Stimulated activated CD4-positive, alpha-beta T cell treated with anti-CD3 and anti-CD28 coated beads, TNF-alpha, amount 100 ng/mL, for 48 hours (primary cell): ENCODE results near the gene DUSP7.

Experiments
- DNase-seq, 3 donors: peaks; one replicate each; pipeline ENCODE4 v3.0.0-alpha.2; 2020; ENCODE audit warnings: low read depth in 3 of 3

DUSP7 gene

DNA sequence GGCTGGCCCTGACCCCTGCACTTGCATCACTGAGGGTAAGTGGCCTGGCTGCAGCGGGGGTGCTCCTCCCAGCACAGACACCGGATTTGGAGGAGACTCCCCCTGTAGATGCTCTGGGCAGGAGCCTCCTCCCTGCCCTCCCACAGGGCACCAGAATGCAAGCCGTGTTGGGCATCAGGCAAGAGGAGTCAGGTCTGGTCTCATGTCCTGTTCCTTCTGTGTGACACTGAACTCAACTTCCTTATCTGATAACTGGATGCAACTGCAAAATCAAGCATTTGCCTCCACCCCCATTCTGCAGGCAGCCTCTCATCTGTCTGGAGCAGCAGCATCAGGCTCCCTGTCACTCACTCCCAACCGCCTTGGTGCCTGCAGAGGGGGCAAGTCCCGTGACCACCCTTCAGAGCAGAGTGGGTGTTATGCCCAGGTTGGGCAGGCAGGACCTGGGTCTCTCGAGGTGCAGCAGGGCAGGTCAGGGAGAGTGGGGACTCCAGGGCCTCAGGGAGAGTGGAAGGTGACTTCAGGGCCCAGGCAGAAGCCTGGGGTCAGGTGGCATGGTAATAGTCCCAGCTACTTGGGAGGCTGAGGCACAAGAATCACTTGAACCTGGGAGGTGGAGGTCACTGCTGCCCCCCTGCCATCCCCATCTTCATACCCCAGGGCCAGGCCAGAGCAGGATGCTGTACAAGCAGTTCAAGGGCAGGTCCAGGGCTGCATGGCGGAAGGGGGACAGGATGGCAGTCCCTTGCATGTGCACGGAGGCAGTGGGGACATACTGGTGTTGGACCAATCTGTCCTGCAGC lies 50.2 kb downstream of the DUSP7 start:
- no peak for DNase-seq

DNA sequence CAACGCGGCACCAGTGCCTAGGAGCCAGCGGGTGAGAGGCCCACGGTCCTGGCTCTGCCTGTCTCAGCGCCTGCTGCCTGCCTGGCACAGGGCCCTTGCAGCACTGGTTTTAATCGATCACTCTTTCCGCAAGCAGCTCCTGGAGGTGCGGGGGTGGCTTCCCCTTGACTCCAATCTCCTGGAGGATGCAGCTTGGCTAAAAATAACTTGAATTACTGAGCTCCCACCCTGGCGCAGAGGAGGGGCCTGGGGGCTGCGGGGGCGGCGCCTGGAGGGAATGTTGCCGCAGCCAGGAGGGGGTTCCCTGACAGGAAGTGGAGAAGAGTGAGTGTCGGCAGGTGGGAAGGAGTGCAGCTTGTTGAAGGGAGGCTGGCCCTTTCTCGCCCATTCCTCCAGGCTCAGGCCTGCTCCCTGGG lies 50.8 kb downstream of the DUSP7 start:
- DNase-seq, result no peak

DNA sequence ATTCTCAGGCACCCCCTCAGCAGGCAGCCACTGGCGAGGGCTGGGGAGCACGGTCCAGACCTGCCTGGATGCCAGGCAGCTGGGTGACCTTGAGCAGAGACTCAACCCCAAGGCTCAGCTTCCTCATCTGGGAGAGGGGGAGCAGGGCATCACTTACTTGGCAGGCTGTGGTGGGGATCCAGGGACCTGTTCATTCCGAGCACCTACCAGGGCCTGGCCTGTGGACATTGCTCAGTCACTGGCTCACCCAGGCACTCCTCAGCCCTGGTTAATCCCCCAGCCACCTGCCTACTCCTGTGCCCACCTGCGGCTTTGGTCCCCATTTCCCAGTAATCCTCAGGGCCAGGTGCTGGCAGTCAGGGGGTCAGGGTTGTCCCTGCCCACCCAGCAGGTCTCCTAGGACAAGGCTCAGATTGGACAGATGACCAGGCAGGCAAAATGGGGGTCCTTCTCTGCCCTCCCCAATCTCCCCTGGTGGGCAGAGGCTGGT lies 51.4 kb downstream of the DUSP7 start:
- DNase-seq, result no peak

DNA sequence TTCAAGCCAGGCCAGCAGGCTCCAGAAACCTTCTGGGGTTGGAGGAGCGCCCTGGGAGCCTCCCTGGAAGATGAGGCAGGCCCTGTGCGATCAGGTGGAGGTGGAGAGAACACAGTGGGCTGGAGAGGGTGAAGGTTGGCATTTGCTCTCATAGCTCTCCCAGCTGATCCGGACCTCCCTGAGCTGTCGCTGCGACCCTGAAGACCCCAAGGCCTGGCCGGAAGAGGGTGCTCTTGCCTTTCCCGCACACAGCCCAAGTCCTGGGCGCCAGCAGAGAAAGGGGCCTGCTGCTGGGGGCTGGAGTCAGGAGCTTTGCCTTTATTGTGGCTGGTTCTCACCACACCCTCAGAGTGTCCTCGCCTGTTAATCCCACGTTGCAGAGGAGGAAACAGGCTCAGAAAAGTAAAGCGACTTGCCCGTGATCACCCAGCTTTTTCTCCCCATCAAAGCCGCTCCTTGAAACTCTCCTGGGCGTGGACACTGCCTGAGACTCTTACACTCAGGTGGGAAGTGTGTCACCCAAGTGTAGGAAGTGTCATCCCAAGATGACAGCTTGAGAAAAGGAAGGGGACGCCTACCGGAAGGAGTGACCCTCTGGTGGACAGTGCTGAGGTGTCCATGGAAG lies 52.1 kb downstream of the DUSP7 start:
- DNase-seq, result no peak

DNA sequence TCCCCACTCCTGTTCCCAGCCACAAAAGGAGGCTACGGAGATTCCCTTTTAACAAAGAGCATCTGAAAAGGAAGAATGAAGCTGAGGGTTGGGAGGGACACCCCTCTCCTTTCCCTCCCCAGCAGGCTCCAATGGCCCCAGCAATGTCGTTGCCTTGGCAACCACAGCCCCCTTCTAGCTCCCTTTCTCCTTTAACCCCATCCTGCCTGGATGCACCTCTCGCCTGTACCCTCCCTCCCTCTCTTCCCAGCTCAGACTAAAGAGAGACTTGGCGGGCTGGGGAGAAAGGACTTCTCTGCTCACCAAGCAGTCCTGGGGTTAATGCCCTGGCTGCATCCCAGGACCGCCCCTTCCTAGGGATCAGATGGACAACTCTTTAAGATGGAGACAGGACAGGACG lies 53.6 kb downstream of the DUSP7 start:
- DNase-seq, result no peak

DNA sequence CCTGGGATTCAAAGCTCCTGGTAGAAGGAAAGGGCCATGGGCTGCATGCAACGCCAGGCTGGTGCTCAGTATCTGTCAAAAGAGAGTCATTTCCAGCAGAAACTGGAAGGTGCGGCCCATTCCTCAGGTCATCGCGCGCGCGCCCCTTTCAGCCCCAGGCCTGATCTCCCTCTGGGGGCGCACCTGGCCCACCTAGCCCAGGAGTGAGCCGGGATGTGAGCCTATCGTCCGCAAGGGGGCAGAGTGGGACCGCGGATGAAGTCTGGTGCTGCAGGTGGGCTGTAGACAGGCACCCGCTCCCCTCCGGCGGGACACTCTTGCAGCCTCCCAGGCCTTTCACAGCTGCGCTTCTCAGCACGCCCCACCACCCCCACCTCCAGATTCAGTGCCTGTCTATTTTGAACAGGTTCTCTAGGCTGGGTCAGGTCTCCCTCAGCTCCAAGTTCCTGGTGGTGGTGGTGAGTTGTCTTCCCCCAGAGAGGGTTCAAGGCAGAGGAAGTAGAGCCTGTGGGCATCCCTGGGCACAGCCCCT lies 54.9 kb downstream of the DUSP7 start:
- DNase-seq, result peak; percentile 63 to 75 (median 72)

DNA sequence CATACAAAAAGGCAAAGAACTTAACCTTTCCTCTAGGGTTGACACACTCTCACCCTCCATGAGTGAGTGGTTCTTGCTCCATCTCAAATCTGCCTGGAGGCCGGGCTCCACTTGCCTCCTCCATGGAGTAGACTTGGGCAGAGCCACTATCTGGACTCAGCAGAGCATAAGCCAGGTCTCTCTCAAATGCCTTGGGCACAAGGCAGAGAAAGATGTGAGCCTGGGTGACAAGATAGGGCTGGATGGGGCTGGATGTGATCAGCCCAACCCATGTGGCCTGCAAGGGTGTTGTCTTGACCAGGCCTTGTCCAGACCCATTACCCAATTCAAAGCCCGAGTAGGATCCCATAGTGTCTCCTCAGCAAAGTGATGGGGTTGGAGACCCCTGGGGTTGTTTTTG lies 56.5 kb downstream of the DUSP7 start:
- no peak for DNase-seq
